Mesendoderm (in vitro differentiated cells): ENCODE results near the gene FAM81B.

ENCODE experiments used
- DNase-seq: peaks from one replicate; pipeline ENCODE4 v3.0.0; 2013
- H2AK5ac ChIP-seq: 2 replicates; pipeline ENCODE4 v1.6.1; 2013; ENCODE audit warnings: low read length, inconsistent platforms
- H2BK120ac ChIP-seq: 2 replicates; pipeline ENCODE4 v1.6.1; 2013; ENCODE audit warnings: low read depth, mild to moderate bottlenecking, low read length, moderate library complexity, mixed read lengths
- H2BK15ac ChIP-seq: replicated peaks from 2 replicates; pipeline ENCODE4 v1.6.1; 2013; ENCODE audit warnings: low read depth, mild to moderate bottlenecking, moderate library complexity
- H2BK5ac ChIP-seq: 2 replicates; pipeline ENCODE4 v1.6.1; 2013; ENCODE audit warnings: low read length, inconsistent platforms
- H3K18ac ChIP-seq: 2 replicates; pipeline ENCODE4 v1.6.1; 2013; ENCODE audit warnings: mild to moderate bottlenecking, low read length, mixed read lengths
- H3K23ac ChIP-seq: one replicate; pipeline ENCODE4 v1.6.1; 2013; ENCODE audit warnings: low read length
- H3K27ac ChIP-seq: 2 replicates; pipeline ENCODE4 v1.5.1; 2013; ENCODE audit warnings: low read depth, mild to moderate bottlenecking, inconsistent platforms, low read length, moderate library complexity
- H3K27me3 ChIP-seq: 2 replicates; pipeline ENCODE4 v1.6.1; 2013; ENCODE audit warnings: low read length, control low read depth, mild to moderate bottlenecking, inconsistent platforms; ENCODE audit not compliant: insufficient read depth, poor library complexity
- H3K36me3 ChIP-seq: 2 replicates; pipeline ENCODE4 v1.6.1; 2013; ENCODE audit warnings: low read length, inconsistent platforms; ENCODE audit not compliant: control insufficient read depth, insufficient read depth
- H3K4ac ChIP-seq: one replicate; pipeline ENCODE4 v1.6.1; 2013; ENCODE audit warnings: low read depth, mild to moderate bottlenecking, low read length, moderate library complexity
- H3K4me1 ChIP-seq: 2 replicates; pipeline ENCODE4 v1.6.1; 2013; ENCODE audit warnings: low read depth, low read length, inconsistent platforms; ENCODE audit not compliant: control insufficient read depth
- H3K4me2 ChIP-seq: 2 replicates; pipeline ENCODE4 v1.6.1; 2013; ENCODE audit warnings: low read length
- H3K4me3 ChIP-seq: 2 replicates; pipeline ENCODE4 v1.5.1; 2013; ENCODE audit warnings: mild to moderate bottlenecking, low read length
- H3K56ac ChIP-seq: one replicate; pipeline ENCODE4 v1.6.1; 2013; ENCODE audit warnings: low read length
- H3K79me1 ChIP-seq: 2 replicates; pipeline ENCODE4 v1.6.1; 2013; ENCODE audit warnings: low read length, inconsistent platforms
- H3K79me2 ChIP-seq: 2 replicates; pipeline ENCODE4 v1.6.1; 2013; ENCODE audit warnings: mild to moderate bottlenecking, low read length; ENCODE audit not compliant: control insufficient read depth, insufficient read depth
- H3K9ac ChIP-seq: 2 replicates; pipeline ENCODE4 v1.6.1; 2013; ENCODE audit warnings: low read length, inconsistent platforms
- H4K5ac ChIP-seq: one replicate; pipeline ENCODE4 v1.6.1; 2013; ENCODE audit warnings: low read length
- H4K8ac ChIP-seq: one replicate; pipeline ENCODE4 v1.6.1; 2013; ENCODE audit warnings: low read depth, mild to moderate bottlenecking, control low read depth, low read length, moderate library complexity
- WGBS: extraction: QIAGEN DNeasy Blood & Tissue Kit; methylation state at CpG from one replicate; pipeline ENCODE4 v1.1.7; 2013; ENCODE audit warnings: low lambda C conversion rate, missing lambda C conversion rate; ENCODE audit not compliant: insufficient coverage; ENCODE audit errors: extremely low coverage; 5-methylcytosine and 5-hydroxymethylcytosine counted together

FAM81B gene

GRCh38 chr5:95441636-95442035 is 50.5 kb downstream of the FAM81B start:
- WGBS: no CpG with 5 or more reads among the region's 2 CpGs
- Histone ChIP-seq H3K4ac (no peak overlapping the region), H3K56ac (no peak overlapping the region), H2BK5ac (no peak overlapping the region), H3K27ac (no peak overlapping the region), H3K27me3 (no peaks in the 10 kb centered on the region), H4K5ac (no peak overlapping the region), H3K18ac (no peak overlapping the region), H3K36me3 (no peaks in the 10 kb centered on the region), H2BK120ac (no peak overlapping the region), H2AK5ac (no peak overlapping the region), H3K4me3 (no peak overlapping the region), H3K23ac (no peak overlapping the region), H3K4me1 (no peaks in the 10 kb centered on the region), H3K4me2 (no peak overlapping the region), H4K8ac (no peak overlapping the region), H3K79me2 (no peaks in the 10 kb centered on the region), H3K9ac (no peak overlapping the region), H2BK15ac (no peak overlapping the region), H3K79me1 (no peaks in the 10 kb centered on the region)
- DNase-seq: no peak

GRCh38 chr5:95445442-95445841 is 54.3 kb downstream of the FAM81B start:
- H3K4me1 ChIP-seq: no peaks in the 10 kb centered on the region
- no peaks in the 10 kb centered on the region for H3K79me2 ChIP-seq
- H3K36me3 ChIP-seq: no peaks in the 10 kb centered on the region
- H3K4me2 ChIP-seq: no peak overlapping the region
- no peak for DNase-seq
- H3K27me3 ChIP-seq: no peaks in the 10 kb centered on the region
- H2AK5ac ChIP-seq: no peak overlapping the region
- no peak overlapping the region for H3K9ac ChIP-seq
- no peak overlapping the region for H2BK15ac ChIP-seq
- no peak overlapping the region for H4K8ac ChIP-seq
- no peak overlapping the region for H3K27ac ChIP-seq
- no peak overlapping the region for H3K23ac ChIP-seq
- no peak overlapping the region for H3K56ac ChIP-seq
- WGBS: no CpG with 5 or more reads among the region's 2 CpGs
- no peak overlapping the region for H3K18ac ChIP-seq
- H3K79me1 ChIP-seq: no peaks in the 10 kb centered on the region
- no peak overlapping the region for H3K4me3 ChIP-seq
- no peak overlapping the region for H2BK120ac ChIP-seq
- H2BK5ac ChIP-seq: no peak overlapping the region
- no peak overlapping the region for H4K5ac ChIP-seq
- H3K4ac ChIP-seq: no peak overlapping the region

- Histone ChIP-seq H2AK5ac (no peak overlapping the region), H2BK5ac (no peak overlapping the region), H4K8ac (no peak overlapping the region), H2BK15ac (no peak overlapping the region), H3K9ac (no peak overlapping the region), H3K36me3 (no peaks in the 10 kb centered on the region), H3K4me1 (no peaks in the 10 kb centered on the region), H3K27me3 (no peaks in the 10 kb centered on the region), H3K79me1 (no peaks in the 10 kb centered on the region), H3K27ac (no peak overlapping the region), H3K4me2 (no peak overlapping the region), H3K56ac (no peak overlapping the region), H3K4me3 (no peak overlapping the region), H3K18ac (no peak overlapping the region), H2BK120ac (no peak overlapping the region), H3K79me2 (no peaks in the 10 kb centered on the region), H4K5ac (no peak overlapping the region), H3K23ac (no peak overlapping the region), H3K4ac (no peak overlapping the region)
- peak; percentile 40 for DNase-seq
- WGBS: no CpG with 5 or more reads among the region's 2 CpGs
These were observed 54.8 kb downstream of the FAM81B start for GRCh38 chr5:95445995-95446394.

- Histone ChIP-seq H3K27ac (no peak overlapping the region), H3K79me1 (no peaks in the 10 kb centered on the region), H3K56ac (no peak overlapping the region), H3K18ac (no peak overlapping the region), H2BK5ac (no peak overlapping the region), H3K4me3 (no peak overlapping the region), H3K4me2 (no peak overlapping the region), H3K36me3 (no peaks in the 10 kb centered on the region), H2AK5ac (no peak overlapping the region), H2BK15ac (no peak overlapping the region), H4K8ac (no peak overlapping the region), H3K27me3 (no peaks in the 10 kb centered on the region), H3K79me2 (no peaks in the 10 kb centered on the region), H3K4ac (no peak overlapping the region), H3K23ac (no peak overlapping the region), H3K9ac (no peak overlapping the region), H4K5ac (no peak overlapping the region), H3K4me1 (no peaks in the 10 kb centered on the region), H2BK120ac (no peak overlapping the region)
- no CpG with 5 or more reads among the region's 1 CpG for WGBS
- peak; percentile 28 for DNase-seq
These were observed 55.5 kb downstream of the FAM81B start for GRCh38 chr5:95446560-95447221.

- no peak overlapping the region for H3K4ac ChIP-seq
- no peaks in the 10 kb centered on the region for H3K79me2 ChIP-seq
- H3K4me3 ChIP-seq: no peak overlapping the region
- no peak overlapping the region for H2BK120ac ChIP-seq
- no peak overlapping the region for H2BK15ac ChIP-seq
- no peaks in the 10 kb centered on the region for H3K4me1 ChIP-seq
- H4K8ac ChIP-seq: no peak overlapping the region
- no peak overlapping the region for H3K23ac ChIP-seq
- no peak overlapping the region for H4K5ac ChIP-seq
- H3K79me1 ChIP-seq: no peaks in the 10 kb centered on the region
- no CpG with 5 or more reads among the region's 1 CpG for WGBS
- H3K4me2 ChIP-seq: no peak overlapping the region
- H3K18ac ChIP-seq: no peak overlapping the region
- H3K9ac ChIP-seq: no peak overlapping the region
- no peaks in the 10 kb centered on the region for H3K36me3 ChIP-seq
- no peaks in the 10 kb centered on the region for H3K27me3 ChIP-seq
- H3K27ac ChIP-seq: no peak overlapping the region
- no peak overlapping the region for H3K56ac ChIP-seq
- no peak overlapping the region for H2BK5ac ChIP-seq
- H2AK5ac ChIP-seq: no peak overlapping the region
- DNase-seq: no peak
These were observed 56.8 kb downstream of the FAM81B start for GRCh38 chr5:95447961-95448360.

GRCh38 chr5:95448789-95449188 is 57.6 kb downstream of the FAM81B start:
- H3K79me1 ChIP-seq: no peaks in the 10 kb centered on the region
- no peaks in the 10 kb centered on the region for H3K4me1 ChIP-seq
- no peaks in the 10 kb centered on the region for H3K36me3 ChIP-seq
- H4K8ac ChIP-seq: no peak overlapping the region
- no peak overlapping the region for H3K9ac ChIP-seq
- H2BK15ac ChIP-seq: no peak overlapping the region
- H3K18ac ChIP-seq: no peak overlapping the region
- H2BK5ac ChIP-seq: no peak overlapping the region
- no peak overlapping the region for H3K4me2 ChIP-seq
- no peak overlapping the region for H3K27ac ChIP-seq
- H3K23ac ChIP-seq: no peak overlapping the region
- H3K79me2 ChIP-seq: no peaks in the 10 kb centered on the region
- no peak overlapping the region for H3K56ac ChIP-seq
- H4K5ac ChIP-seq: no peak overlapping the region
- H2AK5ac ChIP-seq: no peak overlapping the region
- no peak for DNase-seq
- no peak overlapping the region for H2BK120ac ChIP-seq
- no peak overlapping the region for H3K4me3 ChIP-seq
- no peaks in the 10 kb centered on the region for H3K27me3 ChIP-seq
- H3K4ac ChIP-seq: no peak overlapping the region
